HG03469 (cell line): ENCODE results near the gene ZNF2.
A peak's percentile ranks its signal among the peaks of the same experiment; 100 is the strongest.

Experiments used
- ATAC-seq: cut with Tn5 transposase; IDR thresholded peaks from one replicate; pipeline ENCODE4 v1.9.1; 2021; ENCODE audit warnings: mild to moderate bottlenecking, moderate library complexity, moderate number of reproducible peaks; ENCODE audit not compliant: unreplicated experiment

The ZNF2 gene

DNA sequence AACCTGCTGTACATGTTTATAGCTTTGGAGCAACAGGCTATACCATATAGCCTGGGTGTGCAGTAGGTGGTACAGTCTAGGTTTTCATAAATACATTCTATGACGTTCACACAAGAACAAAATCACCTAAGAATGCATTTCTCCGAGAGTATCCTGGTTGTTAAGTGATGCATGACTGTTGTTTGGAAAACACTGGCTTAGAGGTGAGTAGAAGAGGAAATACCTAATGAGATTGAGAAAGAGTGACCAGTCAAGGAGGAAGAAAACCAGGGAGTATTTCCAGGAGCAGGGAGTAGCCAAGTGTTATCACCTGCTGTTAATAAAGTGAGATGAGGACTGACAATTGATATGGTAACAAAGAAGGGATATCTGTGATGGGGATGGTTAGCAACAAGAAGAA is 38.8 kb downstream of the ZNF2 start:
- no peak for ATAC-seq

DNA sequence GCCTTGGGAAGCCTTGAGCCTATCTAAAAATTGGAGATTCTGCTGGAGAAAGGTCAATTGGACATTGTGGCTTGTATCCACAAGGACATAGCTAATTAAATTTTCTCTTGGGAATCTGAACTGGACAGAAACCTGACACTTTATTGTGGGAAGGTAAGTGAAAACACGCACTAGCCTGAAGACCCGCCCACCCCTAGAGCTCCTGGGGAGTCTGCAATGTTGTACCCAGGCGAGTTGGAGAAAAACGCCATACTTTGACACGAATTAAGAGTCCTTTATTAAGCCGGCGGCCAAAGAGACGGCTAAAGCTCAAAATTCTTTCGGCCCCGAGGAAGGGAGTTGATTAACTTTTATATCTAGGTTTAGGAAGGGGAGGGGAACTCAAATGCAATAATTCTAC is 40.5 kb downstream of the ZNF2 start:
- ATAC-seq, result no peak

DNA sequence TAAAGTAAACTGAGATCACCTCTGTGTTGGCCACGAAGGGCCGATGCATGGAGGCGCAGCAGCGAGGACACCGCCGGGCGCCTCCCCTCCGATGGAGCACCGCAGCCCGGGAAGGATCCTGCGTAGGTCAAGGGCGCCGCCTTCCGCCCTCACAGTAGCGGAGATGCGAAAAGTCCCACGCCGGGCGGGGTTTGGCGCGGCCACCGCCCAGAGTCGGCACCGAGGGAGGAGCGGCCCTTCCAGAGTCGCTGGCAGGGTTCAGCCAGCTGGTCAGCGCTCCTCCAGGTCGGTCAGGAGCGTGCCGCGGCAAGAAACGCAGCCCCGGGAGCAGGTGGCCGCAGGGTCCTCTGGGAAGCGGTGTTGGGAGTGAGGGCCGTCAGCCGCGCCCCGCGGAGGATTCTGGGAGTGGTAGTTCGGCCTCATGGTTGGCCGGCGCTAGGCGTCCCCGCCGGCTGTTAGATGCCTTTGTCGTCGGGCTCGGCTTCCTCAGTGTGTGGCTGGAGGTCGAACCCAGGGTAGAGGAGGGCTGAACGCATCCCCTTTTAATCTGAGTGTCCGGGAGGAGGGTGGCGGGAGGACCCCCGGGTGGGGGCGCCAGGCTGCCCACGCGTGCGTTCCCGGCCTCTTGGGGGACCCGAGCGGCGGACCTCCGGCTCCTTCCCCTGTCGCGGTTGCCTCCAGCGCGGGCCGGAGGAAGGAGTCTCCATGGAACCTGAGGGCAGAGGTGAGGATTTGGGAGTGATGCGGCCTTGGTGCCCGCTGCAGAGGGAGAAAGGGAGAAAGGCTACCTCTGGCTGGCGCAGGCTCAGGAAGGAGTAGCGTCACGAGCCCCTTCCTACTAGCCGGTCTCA is 41.7 kb downstream of the ZNF2 start, which contains the start of gene ZNF892:
Gene ZNF892 (plus strand): TSS at position 411 of the 851 bp plus-strand sequence. CDS start 295 bp downstream, at position 706.
- ATAC-seq, result peak; percentile 93

DNA sequence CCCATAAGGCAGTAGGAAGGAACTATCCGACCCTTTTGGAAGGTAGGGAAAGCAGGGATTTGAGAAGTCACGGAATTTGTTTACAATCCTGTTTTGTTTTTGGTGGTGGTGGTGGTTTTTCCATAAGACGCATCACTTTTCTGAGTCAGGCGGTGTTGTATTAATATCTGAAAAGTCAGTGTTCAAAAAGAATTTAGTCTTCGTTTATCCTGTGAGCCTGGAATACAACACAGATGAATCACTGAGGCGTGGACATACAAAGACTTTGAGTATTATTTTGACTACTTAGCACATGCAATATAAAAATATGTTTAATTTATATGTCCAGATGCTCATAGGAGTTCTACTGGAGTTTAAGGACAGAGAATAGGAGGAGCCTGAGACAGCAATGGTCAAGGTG is 42.5 kb downstream of the ZNF2 start:
- no peak for ATAC-seq

DNA sequence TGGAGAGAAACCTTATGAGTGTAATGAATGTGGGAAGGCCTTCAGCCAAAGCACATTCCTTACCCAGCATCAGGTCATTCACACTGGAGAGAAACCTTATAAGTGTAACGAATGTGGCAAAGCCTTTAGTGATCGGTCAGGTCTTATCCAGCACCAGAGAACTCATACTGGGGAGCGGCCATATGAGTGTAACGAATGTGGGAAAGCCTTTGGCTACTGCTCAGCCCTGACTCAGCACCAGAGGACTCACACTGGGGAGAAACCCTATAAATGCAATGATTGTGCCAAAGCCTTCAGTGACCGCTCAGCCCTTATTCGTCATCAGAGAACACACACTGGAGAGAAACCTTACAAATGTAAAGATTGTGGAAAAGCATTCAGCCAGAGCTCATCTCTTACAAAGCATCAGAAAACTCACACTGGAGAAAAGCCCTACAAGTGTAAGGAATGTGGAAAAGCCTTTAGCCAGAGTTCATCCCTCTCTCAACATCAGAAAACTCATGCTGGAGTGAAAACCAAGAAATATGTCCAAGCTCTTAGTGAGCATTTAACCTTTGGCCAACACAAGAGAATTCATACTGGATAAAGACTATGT is 49.5 kb downstream of the ZNF2 start:
- ATAC-seq, result no peak

DNA sequence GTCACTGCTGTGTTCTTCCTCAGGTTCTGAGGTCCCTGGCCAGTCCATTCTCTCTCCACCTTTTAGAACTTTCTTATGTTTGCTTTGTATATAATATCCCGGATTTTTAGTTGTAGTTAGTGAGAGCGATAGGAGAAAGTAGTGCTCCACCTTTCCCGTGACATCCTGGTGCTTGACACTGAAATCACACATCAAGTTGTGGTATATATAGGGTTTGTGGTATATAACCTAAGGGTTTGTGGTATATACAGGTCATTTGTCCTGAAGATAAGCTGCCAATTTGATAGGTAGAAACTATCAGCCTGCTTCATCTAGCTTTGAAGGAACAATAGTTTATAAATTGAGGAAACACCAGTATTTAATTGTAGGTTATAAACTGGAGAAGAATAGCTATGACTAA is 54.8 kb downstream of the ZNF2 start:
- ATAC-seq, result no peak

DNA sequence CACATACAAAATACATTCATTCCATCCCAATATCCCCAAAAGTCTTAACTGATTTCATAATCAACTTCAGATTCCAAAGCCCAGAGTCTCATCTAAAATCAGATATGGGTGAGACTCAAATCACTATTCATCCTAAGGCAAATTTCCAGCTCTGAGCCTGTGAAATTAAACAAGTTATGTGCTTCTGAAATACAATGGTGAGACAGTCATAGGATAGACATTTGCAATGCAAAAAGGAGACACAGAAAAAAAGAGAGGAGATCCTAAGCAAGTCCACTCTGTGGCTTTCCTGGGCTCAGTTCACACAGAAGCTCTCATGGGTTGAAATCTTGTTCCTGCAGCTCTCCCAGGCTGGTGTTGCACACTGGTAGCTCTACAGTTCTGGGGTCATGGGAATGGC is 60.0 kb downstream of the ZNF2 start:
- no peak for ATAC-seq

DNA sequence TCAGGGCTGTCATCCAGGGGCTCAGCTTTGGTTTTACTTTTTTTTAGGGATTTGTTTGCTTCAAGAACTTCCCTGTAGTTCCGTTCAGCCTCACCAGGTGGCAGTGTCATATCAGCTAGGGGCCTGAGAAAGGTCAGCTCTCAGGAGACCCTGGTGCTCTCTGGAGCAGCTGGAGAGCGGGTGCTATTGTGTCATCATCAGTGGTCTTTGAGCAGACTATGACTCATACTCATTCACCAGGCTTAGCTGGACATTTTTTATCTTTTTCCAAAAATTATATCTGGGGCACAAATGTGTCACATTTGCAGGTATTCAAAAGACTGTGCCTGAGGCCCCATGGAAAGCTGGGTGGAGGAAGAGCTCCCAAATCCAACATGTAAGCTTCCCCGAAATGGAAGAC is 66.1 kb downstream of the ZNF2 start:
- ATAC-seq, result no peak

DNA sequence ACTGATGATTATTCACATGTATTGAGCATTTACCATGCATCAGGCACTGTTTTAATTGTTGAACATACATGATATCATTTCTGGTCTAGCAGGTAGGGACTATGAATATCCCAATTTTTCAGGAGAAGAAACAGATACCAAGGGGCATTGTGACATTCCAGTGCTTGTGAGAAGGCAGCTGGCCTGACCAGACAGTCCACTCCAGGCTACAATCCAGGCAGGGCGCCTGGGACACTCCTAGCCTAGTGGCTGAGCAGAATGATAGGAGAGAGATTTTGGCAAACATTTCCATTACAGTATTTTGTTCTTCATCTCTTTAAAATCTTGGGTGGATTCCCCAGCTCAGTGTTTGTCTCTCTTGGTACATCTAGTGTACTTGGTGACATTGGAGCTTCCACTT is 66.6 kb downstream of the ZNF2 start:
- no peak for ATAC-seq
